ENCODE measurements around the gene LAIR2. TPM values are rescaled to one million over a fixed set of nuclear protein-coding genes. Genes with fewer than 3 reads are reported as not detected.

The LAIR2 gene
- total RNA-seq, 4 donors from 2014 or later: 3.2 TPM; not detected in 3

DNA sequence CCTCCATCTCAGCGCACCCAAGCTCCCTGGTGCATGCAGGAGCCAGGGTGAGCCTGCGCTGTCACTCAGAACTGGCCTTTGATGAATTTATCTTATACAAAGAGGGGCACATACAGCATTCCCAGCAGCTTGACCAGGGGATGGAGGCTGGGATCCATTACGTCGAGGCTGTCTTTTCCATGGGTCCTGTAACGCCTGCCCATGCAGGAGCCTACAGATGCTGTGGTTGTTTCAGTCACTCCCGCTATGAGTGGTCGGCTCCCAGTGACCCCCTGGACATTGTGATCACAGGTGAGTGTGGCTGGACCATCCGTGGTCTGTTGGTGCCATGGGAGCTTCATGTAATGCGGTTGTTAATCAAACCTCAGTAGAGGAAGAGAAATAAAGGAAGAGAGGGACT, 33.0 kb downstream of the LAIR2 start:
- no peak for DNase-seq
- Histone ChIP-seq H3K27me3 (peaks cover 38% of the 10 kb centered on the region), H3K9me3 (no peaks in the 10 kb centered on the region), H3K27ac (no peak overlapping the region), H3K36me3 (no peaks in the 10 kb centered on the region), H3K4me3 (no peak overlapping the region), H3K4me1 (no peaks in the 10 kb centered on the region)
- 93% methylated on average over 9 of the region's 9 CpGs; no CpG with 5 or more reads in 1 of the 2 donors for WGBS, 2 donors (ENCODE audit: low coverage in 1 of 2)
- TF ChIP-seq POLR2A (IDR thresholded peaks at IDR 0.05) (no peak), POLR2AphosphoS5 (IDR thresholded peaks at IDR 0.05) (no peak), EP300 (IDR thresholded peaks at IDR 0.05; ENCODE audit: low read depth) (no peak)
- TF ChIP-seq, protein P1, sequence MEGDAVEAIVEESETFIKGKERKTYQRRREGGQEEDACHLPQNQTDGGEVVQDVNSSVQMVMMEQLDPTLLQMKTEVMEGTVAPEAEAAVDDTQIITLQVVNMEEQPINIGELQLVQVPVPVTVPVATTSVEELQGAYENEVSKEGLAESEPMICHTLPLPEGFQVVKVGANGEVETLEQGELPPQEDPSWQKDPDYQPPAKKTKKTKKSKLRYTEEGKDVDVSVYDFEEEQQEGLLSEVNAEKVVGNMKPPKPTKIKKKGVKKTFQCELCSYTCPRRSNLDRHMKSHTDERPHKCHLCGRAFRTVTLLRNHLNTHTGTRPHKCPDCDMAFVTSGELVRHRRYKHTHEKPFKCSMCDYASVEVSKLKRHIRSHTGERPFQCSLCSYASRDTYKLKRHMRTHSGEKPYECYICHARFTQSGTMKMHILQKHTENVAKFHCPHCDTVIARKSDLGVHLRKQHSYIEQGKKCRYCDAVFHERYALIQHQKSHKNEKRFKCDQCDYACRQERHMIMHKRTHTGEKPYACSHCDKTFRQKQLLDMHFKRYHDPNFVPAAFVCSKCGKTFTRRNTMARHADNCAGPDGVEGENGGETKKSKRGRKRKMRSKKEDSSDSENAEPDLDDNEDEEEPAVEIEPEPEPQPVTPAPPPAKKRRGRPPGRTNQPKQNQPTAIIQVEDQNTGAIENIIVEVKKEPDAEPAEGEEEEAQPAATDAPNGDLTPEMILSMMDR (IDR thresholded peaks at IDR 0.05): no peak
- in situ Hi-C loops (cut with MboI; ENCODE audit: low pct_ligation_motif_present in 1 of 4, low pct_unique_long_range_greater_than_20kb in 1 of 4, low sequenced_read_pairs in 3 of 4) (no loop called here), intact Hi-C loops (cut with DNase I; ENCODE audit: low total_unique reads) (no loop called here)

DNA sequence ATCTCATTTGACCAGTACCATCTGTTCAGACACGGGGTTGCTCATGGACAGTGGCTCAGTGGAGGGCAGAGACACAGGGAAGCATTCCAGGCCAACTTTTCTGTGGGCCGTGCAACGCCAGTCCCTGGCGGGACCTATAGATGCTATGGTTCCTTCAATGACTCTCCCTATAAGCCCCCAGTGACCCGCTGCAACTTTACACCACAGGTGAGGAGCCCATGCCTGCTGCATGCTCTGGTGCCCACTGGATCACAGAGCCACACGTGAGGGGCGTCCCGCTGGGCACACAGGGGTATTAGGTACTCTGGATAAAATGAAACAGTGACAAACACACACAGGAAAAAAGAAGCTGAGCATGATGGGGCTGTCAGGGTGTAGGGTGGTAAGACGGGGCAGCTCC, 34.3 kb downstream of the LAIR2 start:
- Histone ChIP-seq H3K36me3 (no peaks in the 10 kb centered on the region), H3K4me3 (no peak overlapping the region), H3K27me3 (peaks cover 38% of the 10 kb centered on the region), H3K9me3 (no peaks in the 10 kb centered on the region), H3K4me1 (no peaks in the 10 kb centered on the region), H3K27ac (no peak overlapping the region)
- no peak for DNase-seq
- in situ Hi-C loops (cut with MboI; ENCODE audit: low pct_ligation_motif_present in 1 of 4, low pct_unique_long_range_greater_than_20kb in 1 of 4, low sequenced_read_pairs in 3 of 4) (no loop called here), intact Hi-C loops (cut with DNase I; ENCODE audit: low total_unique reads) (no loop called here)
- TF ChIP-seq, protein P1 (IDR thresholded peaks at IDR 0.05): no peak
- TF ChIP-seq POLR2A (IDR thresholded peaks at IDR 0.05): no peak
- no peak for TF ChIP-seq POLR2AphosphoS5 (IDR thresholded peaks at IDR 0.05)
- 86% methylated on average over 9 of the region's 9 CpGs; no CpG with 5 or more reads in 1 of the 2 donors for WGBS, 2 donors (ENCODE audit: low coverage in 1 of 2)

DNA sequence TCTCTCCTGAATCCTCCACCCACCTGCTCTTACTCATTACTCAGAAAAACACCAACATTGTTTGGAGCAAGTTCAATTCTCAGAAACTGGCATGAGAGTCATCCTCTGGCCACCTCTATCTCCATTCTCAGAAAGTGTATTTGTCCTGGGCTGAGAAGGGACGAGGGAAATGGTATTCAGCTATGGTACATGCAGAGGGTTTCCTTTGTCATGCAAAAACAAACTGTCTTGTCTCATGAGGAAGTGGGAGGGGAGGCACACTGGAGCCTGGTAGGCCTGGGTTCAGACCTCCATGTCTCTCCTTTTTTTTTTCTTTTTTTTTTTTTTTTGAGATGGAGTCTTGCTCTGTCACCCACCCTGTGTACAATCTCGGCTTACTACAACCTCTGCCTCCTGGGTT, 39.1 kb downstream of the LAIR2 start:
- H3K4me1 ChIP-seq: no peaks in the 10 kb centered on the region
- H3K27me3 ChIP-seq: peaks cover 7% of the 10 kb centered on the region
- TF ChIP-seq, protein P1 (IDR thresholded peaks at IDR 0.05): no peak
- no peak for TF ChIP-seq EP300 (IDR thresholded peaks at IDR 0.05; ENCODE audit: low read depth)
- TF ChIP-seq POLR2A (IDR thresholded peaks at IDR 0.05): no peak
- TF ChIP-seq POLR2AphosphoS5 (IDR thresholded peaks at IDR 0.05): no peak
- intact Hi-C loops (cut with DNase I; ENCODE audit: low total_unique reads) (no loop called here), in situ Hi-C loops (cut with MboI; ENCODE audit: low pct_ligation_motif_present in 1 of 4, low pct_unique_long_range_greater_than_20kb in 1 of 4, low sequenced_read_pairs in 3 of 4) (no loop called here)
- H3K4me3 ChIP-seq: no peak overlapping the region
- no peak overlapping the region for H3K27ac ChIP-seq
- no peak for DNase-seq
- WGBS, 2 donors (ENCODE audit: low coverage in 1 of 2): 32 to 54% methylated on average over 2 of the region's 2 CpGs
- H3K36me3 ChIP-seq: no peaks in the 10 kb centered on the region
- H3K9me3 ChIP-seq: no peaks in the 10 kb centered on the region

DNA sequence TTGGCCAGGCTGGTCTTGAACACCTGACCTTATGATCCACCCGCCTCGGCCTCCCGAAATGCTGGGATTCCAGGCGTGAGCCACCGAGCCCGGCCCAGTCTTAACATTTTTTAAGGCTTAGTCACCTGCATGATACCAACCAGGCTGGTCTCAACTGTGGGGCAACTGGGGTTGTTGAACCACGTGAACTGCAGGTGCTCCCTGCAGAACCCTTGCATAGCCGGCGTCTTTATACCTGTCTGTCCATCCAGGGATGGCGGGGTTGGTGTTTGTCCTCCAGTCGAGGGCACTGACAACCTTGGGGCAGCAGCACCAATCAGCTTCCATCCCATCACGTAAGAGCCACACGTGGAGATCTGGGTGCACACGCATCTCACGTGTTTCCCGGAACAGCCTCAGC, 46.2 kb downstream of the LAIR2 start:
- no peaks in the 10 kb centered on the region for H3K4me1 ChIP-seq
- WGBS, 2 donors (ENCODE audit: low coverage in 1 of 2): 84% methylated on average over 15 of the region's 16 CpGs; no CpG with 5 or more reads in 1 of the 2 donors

More for the DNA sequence above, 46.2 kb downstream of the LAIR2 start:
- no peak for DNase-seq
- TF ChIP-seq EP300 (IDR thresholded peaks at IDR 0.05; ENCODE audit: low read depth) (no peak), POLR2A (IDR thresholded peaks at IDR 0.05) (no peak), POLR2AphosphoS5 (IDR thresholded peaks at IDR 0.05) (no peak)
- TF ChIP-seq, protein P1 (IDR thresholded peaks at IDR 0.05): no peak
- Histone ChIP-seq H3K9me3 (no peaks in the 10 kb centered on the region), H3K36me3 (no peaks in the 10 kb centered on the region), H3K27me3 (no peaks in the 10 kb centered on the region), H3K4me3 (no peak overlapping the region), H3K27ac (no peak overlapping the region)
- intact Hi-C loops (cut with DNase I; ENCODE audit: low total_unique reads): no loop called here
- in situ Hi-C loops (cut with MboI; ENCODE audit: low pct_ligation_motif_present in 1 of 4, low pct_unique_long_range_greater_than_20kb in 1 of 4, low sequenced_read_pairs in 3 of 4): no loop called here
